Esophagus squamous epithelium (tissue), 5 donors: ENCODE data around the gene SPATA31A1. TPM values are rescaled to one million over a fixed set of nuclear protein-coding genes. Genes with fewer than 3 reads are reported as not detected.
"Not testable (repeated sequence)": the region's sequence is repeated elsewhere in the genome, so short reads cannot be mapped to it uniquely, and the experiment has no call there.

Experiments
- DNase-seq: peaks from one replicate; lab custom pipeline; 2025; lab: John Stamatoyannopoulos, UW
- H3K27ac ChIP-seq, 4 donors: fragments of 200-600 bp; sonication (generic); one replicate each; pipeline ENCODE4 v1.5.1; 2016 to 2019; ENCODE audit warnings: mild to moderate bottlenecking in 1 of 4
- H3K27me3 ChIP-seq, 4 donors: fragments of 200-600 bp; sonication (generic); 1 replicate in 3 of 4; 2 replicates in 1 of 4; pipeline versions ENCODE4 v1.5.1 to v1.6.0; 2017 to 2021; ENCODE audit warnings: antibody characterized with exemption in 1 of 4
- H3K36me3 ChIP-seq, 3 donors: fragments of 200-600 bp; sonication (generic); one replicate each; pipeline ENCODE4 v1.5.1; 2016 to 2019
- H3K4me1 ChIP-seq, 3 donors: fragments of 200-600 bp; sonication (generic); one replicate each; pipeline ENCODE4 v1.5.1; 2017 to 2019
- H3K4me3 ChIP-seq, 4 donors: fragments of 200-600 bp; sonication (generic); 1 replicate in 3 of 4; 2 replicates in 1 of 4; pipeline ENCODE4 v1.5.1; 2016 to 2019; ENCODE audit warnings: mild to moderate bottlenecking in 2 of 4, moderate library complexity in 1 of 4
- H3K9me3 ChIP-seq, 3 donors: fragments of 200-600 bp; sonication (generic); one replicate each; pipeline ENCODE4 v1.5.1; 2016 to 2019
- WGBS, 2 donors: methylation state at CpG; one replicate each; pipeline ENCODE4 v1.1.5; 2018; 5-methylcytosine and 5-hydroxymethylcytosine counted together
- intact Hi-C: fragments of 100-400 bp; cut with DNase I; formaldehyde crosslinking; loops from one replicate; pipeline ENCODE4 v1.15.0; 2022
- total RNA-seq, 4 donors: library from RNA; depleted of rRNA; stranded (reverse); fragments of >200 nt; gene quantifications; one replicate each; pipeline ENCODE4 v1.1.0, GENCODE V29; 2016
- donor health status: DM: yes; HTN: yes; CAD: no.

The SPATA31A1 gene
- total RNA-seq: not detected

DNA sequence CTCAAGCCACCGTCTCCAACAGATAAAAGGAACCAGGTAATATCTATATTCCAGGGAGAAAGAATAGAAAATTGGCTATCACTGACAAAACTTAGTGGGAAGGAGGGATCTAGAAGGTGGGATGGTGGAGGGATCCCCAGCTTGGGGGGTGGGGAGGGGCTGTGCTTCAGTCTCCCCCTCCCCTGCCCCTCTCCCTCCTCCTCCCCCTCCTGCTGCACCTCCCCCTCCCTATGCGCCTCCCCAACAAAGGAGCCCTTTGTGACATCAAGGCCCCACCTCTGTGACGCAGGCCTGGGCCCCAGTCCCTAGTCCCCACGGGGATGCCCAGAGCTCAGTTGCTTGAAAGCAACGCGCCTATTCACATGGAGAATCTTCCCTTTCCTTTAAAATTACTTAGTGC is at the start of gene SPATA31A1:
SPATA31A1 (plus strand) TSS at position 301 of the 400 bp plus-strand sequence; CDS start at position 363, 62 bp downstream.
- intact Hi-C loops: not testable (repeated sequence)

DNA sequence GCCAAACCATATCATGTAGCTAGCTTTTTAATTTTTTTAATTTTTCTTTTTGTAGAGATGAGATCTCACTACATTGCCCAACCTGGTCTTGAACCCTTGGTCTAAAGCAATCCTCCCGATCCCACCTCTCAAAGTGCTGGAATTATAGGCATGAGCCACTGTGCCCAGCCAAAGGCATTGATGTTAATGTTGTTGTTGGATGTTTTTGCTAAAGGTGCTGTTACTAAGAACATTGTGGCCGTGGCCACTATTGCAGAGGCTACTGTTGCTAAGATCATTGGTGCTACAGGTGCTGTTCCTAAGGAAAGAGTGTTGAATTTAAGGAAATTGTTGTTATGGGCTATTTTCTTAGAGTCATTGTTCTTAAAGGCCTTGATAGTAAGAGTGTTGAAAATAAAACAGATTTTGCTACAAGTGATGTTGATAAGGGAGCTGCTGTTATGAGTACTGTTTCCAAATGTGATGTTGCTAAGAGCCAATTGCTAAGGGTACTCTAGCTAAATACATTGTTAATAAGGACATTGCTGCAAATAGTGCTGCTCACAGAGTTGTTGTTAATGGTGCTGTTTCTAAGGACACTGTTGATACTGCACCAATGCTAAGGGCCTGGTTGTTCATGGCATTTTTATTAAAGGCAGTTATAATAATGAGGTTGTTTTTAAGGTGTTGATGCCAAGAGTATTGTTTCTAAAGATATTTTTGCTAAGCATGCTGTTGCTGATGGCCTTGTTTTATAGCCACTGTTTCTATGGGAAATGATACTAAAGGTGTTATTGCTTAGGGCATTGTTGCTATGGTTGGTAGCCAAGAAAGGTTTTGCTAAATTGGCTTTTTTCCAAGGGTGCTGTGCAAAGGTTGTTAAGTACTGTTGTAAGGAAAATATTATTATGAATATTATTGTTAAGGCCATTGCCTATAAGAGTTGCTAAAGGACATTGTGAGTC is 52.1 kb downstream of the SPATA31A1 start:
- not testable (repeated sequence) for DNase-seq

More for the DNA sequence above, at the start of gene SPATA31A1:
- H3K4me1 ChIP-seq, H3K4me3 ChIP-seq, H3K27me3 ChIP-seq, H3K27ac ChIP-seq, DNase-seq, H3K36me3 ChIP-seq, H3K9me3 ChIP-seq: not testable (repeated sequence)
- 17% methylated on average over 1 of the region's 6 CpGs; no CpG with 5 or more reads in 1 of the 2 donors for WGBS, 2 donors

DNA sequence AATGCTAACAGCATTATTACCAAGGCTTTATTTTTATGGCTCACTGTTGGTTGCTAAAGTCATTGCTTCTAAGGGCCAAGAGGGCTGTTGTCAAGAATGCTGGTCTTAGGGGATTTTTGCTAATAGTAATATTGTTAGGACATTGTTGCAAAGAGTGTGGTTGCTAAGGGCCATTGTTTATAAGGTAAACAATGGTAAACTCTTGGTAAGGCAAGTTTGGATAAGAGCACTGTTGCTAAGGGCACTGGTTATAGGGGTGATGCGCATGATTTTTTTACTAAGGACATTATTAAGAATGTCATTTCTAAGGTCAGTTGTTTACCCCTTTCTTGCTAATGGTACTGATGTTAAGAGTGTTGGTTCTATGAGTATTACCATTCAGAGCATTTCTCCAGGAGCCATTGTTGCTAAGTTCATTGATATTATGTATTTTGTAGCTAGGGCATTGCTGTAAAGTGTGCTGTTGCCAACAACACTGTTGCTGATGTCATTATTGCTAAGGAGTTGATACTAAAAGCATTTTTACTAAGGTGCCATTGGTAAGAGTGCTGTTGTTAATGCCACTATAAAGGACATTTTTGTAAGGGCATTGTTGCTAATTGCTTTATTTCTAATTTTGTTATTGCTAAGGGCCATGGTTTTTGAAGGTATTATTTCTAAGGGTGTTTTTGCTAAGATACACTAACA is 55.9 kb downstream of the SPATA31A1 start:
- H3K27ac ChIP-seq, H3K4me3 ChIP-seq, H3K36me3 ChIP-seq, H3K4me1 ChIP-seq, DNase-seq, H3K9me3 ChIP-seq, intact Hi-C loops, H3K27me3 ChIP-seq: not testable (repeated sequence)
- WGBS, 2 donors: no CpG with 5 or more reads among the region's 1 CpG

More for the DNA sequence above, 52.1 kb downstream of the SPATA31A1 start:
- H3K9me3 ChIP-seq, H3K27ac ChIP-seq, H3K27me3 ChIP-seq, H3K4me1 ChIP-seq, H3K36me3 ChIP-seq, H3K4me3 ChIP-seq, intact Hi-C loops: not testable (repeated sequence)
- WGBS, 2 donors: no CpG with 5 or more reads among the region's 2 CpGs

Other genes starting within 250 kb of the SPATA31A1 start
- 10 to 100 TPM in 1 of 4 donors, 1 to 10 TPM in 3; 7.9 to 35.1 (median 8.3) TPM for gene CNTNAP3, start 67.5 kb upstream of the SPATA31A1 start, total RNA-seq